ENCODE results near the gene CHRM5.

Gene CHRM5

DNA sequence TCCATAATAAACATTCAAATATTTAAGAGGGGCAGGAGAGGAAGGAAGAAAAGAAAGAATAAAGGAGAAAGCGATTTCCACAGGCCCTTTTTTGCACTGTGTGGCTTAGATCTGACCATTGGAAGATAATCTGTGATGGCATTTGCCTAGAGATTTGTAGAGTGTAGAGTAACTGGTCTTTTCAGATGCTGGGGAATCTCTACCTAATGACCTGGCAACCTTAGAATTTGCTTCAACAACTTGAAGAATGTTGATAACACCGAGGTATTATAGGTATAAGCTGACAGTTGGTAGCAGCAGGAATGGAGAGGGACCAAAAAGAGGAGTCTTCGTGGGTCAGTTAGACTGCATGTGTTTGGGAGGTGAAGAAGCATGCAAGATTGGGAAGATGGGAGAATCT is 91.6 kb downstream of the CHRM5 start:
- Histone ChIP-seq H3K9me3 (no peaks in the 10 kb centered on the region), H3K36me3 (replicated peaks) (no peaks in the 10 kb centered on the region), H3K4me1 (no peaks in the 10 kb centered on the region), H3K27me3 (ENCODE audit: low read depth) (no peaks in the 10 kb centered on the region), H3K4me3 (no peak overlapping the region)
- DNase-seq (ENCODE audit: low spot score in 2 of 2) = no peak
- in situ Hi-C loops (cut with MboI; ENCODE audit: low sequenced_read_pairs) = loop anchor here (25.0 kb wide), 2 partner anchors 527 to 852 kb away; partner anchors contain the start of gene GOLGA8B

DNA sequence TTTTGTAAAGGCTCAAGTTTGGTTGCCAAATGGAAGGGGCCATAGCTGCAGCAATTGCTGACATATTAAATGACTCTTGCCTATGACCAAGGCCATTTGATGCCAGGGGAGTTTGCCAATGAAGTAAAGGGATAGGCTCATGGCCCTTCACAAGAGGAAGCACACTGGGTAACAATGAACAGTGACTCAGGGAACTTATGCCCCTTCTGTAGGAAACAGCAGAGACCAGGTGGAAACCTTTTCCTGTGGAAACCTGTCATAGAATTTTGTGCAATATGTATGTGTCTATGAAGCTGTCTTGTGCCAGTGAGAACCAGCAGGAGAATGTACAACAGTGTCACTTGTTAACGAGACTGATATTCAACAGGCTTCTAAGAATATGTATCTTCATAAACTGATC is 96.1 kb downstream of the CHRM5 start:
- in situ Hi-C loops (cut with MboI; ENCODE audit: low sequenced_read_pairs) = loop anchor here (25.0 kb wide), 2 partner anchors 523 to 848 kb away; partner anchors contain the start of gene GOLGA8B

DNA sequence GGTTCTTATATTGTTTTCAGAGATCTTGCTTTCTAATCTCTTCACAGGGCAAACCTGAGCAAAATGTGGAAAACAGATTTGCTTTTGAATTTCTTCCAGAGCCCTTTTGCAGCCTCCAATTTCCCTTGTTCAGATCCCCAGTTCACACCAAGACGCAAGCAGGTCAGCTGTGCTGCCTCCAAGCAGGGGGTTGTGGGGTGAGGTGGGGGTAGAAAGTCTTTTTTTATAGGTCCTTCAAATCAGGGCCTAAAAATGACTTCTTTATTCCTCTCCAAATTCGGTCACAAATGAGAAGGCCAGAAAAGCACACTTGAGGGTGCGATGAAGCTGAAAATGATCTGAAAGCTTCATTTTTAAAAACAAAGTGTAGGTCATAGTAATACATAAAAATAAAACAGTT is 97.0 kb downstream of the CHRM5 start:
- in situ Hi-C loops (cut with MboI; ENCODE audit: low sequenced_read_pairs) = loop anchor here (25.0 kb wide), 2 partner anchors 522 to 847 kb away; partner anchors contain the start of gene GOLGA8B
- DNase-seq (ENCODE audit: low spot score in 2 of 2) = no peak
- no peak overlapping the region for H3K4me3 ChIP-seq

More for the DNA sequence above, 96.1 kb downstream of the CHRM5 start:
- Histone ChIP-seq H3K4me1 (no peaks in the 10 kb centered on the region), H3K36me3 (replicated peaks) (no peaks in the 10 kb centered on the region), H3K4me3 (no peak overlapping the region), H3K9me3 (no peaks in the 10 kb centered on the region), H3K27me3 (ENCODE audit: low read depth) (no peaks in the 10 kb centered on the region)
- DNase-seq (ENCODE audit: low spot score in 2 of 2) = no peak

DNA sequence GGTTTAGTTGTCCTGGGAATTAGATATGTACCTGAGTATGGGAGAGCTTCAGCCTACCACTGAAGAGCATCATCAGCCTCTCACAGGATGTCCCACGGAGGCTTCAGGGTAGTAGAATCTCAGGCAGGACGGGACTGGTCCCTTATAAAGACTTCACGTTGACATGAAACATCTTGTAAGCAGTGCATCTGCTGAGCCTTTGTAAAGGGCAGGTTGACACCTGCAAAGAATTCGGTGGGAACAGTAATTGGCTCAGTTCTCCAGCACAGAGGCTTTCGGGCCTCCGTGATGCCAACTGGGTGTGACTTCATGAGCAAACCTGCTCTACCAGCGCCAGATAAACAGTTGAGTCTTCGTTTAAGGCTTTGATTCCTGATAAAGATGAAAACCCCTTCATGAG is 97.6 kb downstream of the CHRM5 start:
- no peak for DNase-seq (ENCODE audit: low spot score in 2 of 2)
- H3K36me3 ChIP-seq (replicated peaks) = no peaks in the 10 kb centered on the region
- no peaks in the 10 kb centered on the region for H3K27me3 ChIP-seq (ENCODE audit: low read depth)
- no peaks in the 10 kb centered on the region for H3K4me1 ChIP-seq
- no peak overlapping the region for H3K4me3 ChIP-seq
- in situ Hi-C loops (cut with MboI; ENCODE audit: low sequenced_read_pairs) = loop anchor here (25.0 kb wide), 2 partner anchors 521 to 846 kb away; partner anchors contain the start of gene GOLGA8B
- H3K9me3 ChIP-seq = no peaks in the 10 kb centered on the region

More for the DNA sequence above, 97.0 kb downstream of the CHRM5 start:
- Histone ChIP-seq H3K9me3 (no peaks in the 10 kb centered on the region), H3K36me3 (replicated peaks) (no peaks in the 10 kb centered on the region), H3K27me3 (ENCODE audit: low read depth) (no peaks in the 10 kb centered on the region), H3K4me1 (no peaks in the 10 kb centered on the region)

DNA sequence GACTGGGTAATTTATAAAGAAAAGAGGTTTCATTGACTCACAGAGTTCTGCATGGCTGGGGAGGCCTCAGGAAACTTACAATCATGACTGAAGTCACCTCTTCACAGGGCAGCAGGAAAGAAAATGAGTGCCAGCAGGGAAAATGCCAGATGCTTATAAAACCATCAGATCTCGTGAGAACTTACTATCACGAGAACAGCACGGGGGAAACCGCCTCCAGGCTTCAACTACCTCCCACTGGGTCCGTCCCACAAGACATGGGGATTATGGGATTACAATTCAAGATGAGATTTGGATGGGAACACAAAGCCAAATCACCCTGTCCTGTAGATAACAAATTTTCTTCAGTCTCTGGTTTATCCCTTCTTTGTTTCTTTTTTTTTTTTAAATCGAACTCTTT is 101.7 kb downstream of the CHRM5 start:
- DNase-seq (ENCODE audit: low spot score in 2 of 2) = peak in 1 of 2 experiments; percentile 26
- in situ Hi-C loops (cut with MboI; ENCODE audit: low sequenced_read_pairs) = loop anchor here (25.0 kb wide), 2 partner anchors 517 to 842 kb away; partner anchors contain the start of gene GOLGA8B
- no peak overlapping the region for H3K4me3 ChIP-seq

DNA sequence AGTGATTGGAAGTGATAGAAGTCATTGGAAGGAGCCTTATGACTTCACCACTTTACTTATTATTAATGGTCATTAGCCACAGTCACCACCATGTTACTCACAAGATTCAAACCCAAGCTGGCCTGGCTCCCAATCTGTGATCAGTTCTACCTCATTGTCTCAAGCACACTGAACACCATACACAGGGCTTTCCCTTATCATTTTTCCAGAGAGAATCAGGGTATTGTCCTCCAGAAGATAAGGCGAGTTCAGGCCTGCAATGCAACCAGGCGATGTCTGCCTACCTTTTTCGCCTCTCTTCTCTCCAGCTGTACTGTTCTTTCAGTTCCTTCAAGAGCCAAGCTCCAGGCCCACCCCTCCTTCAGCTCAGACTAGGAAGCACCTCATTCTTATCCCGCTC is 108.5 kb downstream of the CHRM5 start:
- no peaks in the 10 kb centered on the region for H3K9me3 ChIP-seq
- H3K4me3 ChIP-seq = no peak overlapping the region
- no peaks in the 10 kb centered on the region for H3K36me3 ChIP-seq (replicated peaks)
- no peaks in the 10 kb centered on the region for H3K4me1 ChIP-seq
- in situ Hi-C loops (cut with MboI; ENCODE audit: low sequenced_read_pairs) = no loop called here
- H3K27me3 ChIP-seq (ENCODE audit: low read depth) = no peaks in the 10 kb centered on the region
- no peak for DNase-seq (ENCODE audit: low spot score in 2 of 2)

More for the DNA sequence above, 101.7 kb downstream of the CHRM5 start:
- Histone ChIP-seq H3K9me3 (no peaks in the 10 kb centered on the region), H3K4me1 (no peaks in the 10 kb centered on the region), H3K27me3 (ENCODE audit: low read depth) (no peaks in the 10 kb centered on the region), H3K36me3 (replicated peaks) (no peaks in the 10 kb centered on the region)

DNA sequence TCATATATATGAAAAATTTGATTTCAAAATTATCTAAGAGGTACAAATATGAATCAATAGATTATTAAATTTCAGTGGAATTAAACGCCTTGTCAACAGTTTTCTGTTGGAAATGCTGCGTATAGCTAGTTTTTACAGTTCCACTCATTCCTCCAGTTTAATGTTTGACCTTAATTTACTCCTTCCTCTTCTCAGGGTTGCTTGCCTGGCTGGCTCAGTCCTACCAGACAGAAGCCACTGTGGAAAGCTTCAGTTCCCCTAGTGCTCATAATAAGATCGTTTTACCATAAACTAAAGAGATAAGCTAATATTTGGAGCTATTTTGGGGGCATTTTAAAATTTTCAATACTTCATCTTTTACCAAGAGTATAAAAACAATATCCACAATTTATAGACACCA is 110.6 kb downstream of the CHRM5 start:
- Histone ChIP-seq H3K4me3 (no peak overlapping the region), H3K36me3 (replicated peaks) (peaks cover under 1% of the 10 kb centered on the region), H3K27me3 (ENCODE audit: low read depth) (no peaks in the 10 kb centered on the region), H3K4me1 (no peaks in the 10 kb centered on the region), H3K9me3 (no peaks in the 10 kb centered on the region)
- in situ Hi-C loops (cut with MboI; ENCODE audit: low sequenced_read_pairs) = no loop called here
- DNase-seq (ENCODE audit: low spot score in 2 of 2) = no peak

DNA sequence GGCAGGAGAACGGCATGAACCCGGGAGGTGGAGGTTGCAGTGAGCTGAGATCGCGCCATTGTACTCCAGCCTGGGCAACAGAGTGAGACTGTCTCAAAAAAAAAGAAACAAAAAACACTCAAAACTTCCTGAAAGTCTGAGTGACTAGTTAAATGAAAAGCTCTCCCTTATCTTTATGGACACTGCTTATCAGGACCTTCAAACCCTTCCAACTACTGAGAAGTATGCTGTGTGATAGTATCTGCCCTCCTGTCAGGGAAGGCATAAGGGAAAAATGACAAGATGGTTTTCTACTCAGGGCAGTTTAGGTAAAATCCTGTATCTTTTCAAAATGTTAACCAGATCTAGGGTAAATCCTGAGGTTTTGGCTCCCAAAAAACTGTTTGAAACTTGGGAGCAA is 111.6 kb downstream of the CHRM5 start:
- H3K9me3 ChIP-seq = no peaks in the 10 kb centered on the region
- H3K4me3 ChIP-seq = no peak overlapping the region
- H3K27me3 ChIP-seq (ENCODE audit: low read depth) = no peaks in the 10 kb centered on the region
- no peak for DNase-seq (ENCODE audit: low spot score in 2 of 2)
- H3K4me1 ChIP-seq = no peaks in the 10 kb centered on the region
- H3K36me3 ChIP-seq (replicated peaks) = peaks cover 6% of the 10 kb centered on the region
- in situ Hi-C loops (cut with MboI; ENCODE audit: low sequenced_read_pairs) = no loop called here

DNA sequence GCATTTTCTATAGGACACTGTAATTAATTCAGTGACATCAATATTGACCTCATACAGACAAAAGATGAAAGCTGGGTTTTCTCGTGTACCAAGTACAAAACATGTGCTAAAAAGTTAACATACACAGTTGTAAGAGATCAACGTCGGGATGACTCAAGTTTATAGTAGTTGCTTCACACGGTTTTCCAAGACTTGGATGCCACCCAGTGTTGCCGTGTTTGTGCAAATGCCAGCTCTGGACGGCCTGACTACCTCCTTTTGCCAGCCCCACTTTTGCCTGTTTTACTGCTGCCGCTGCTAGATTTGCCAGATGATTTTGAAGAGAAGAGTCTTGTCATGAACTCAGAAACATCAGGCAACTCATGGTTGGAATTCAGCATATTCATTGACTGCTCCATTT is 115.8 kb downstream of the CHRM5 start:
- Histone ChIP-seq H3K4me1 (no peaks in the 10 kb centered on the region), H3K4me3 (no peak overlapping the region), H3K36me3 (replicated peaks) (peaks cover 29% of the 10 kb centered on the region), H3K9me3 (no peaks in the 10 kb centered on the region), H3K27me3 (ENCODE audit: low read depth) (no peaks in the 10 kb centered on the region)
- no peak for DNase-seq (ENCODE audit: low spot score in 2 of 2)
- in situ Hi-C loops (cut with MboI; ENCODE audit: low sequenced_read_pairs) = no loop called here

DNA sequence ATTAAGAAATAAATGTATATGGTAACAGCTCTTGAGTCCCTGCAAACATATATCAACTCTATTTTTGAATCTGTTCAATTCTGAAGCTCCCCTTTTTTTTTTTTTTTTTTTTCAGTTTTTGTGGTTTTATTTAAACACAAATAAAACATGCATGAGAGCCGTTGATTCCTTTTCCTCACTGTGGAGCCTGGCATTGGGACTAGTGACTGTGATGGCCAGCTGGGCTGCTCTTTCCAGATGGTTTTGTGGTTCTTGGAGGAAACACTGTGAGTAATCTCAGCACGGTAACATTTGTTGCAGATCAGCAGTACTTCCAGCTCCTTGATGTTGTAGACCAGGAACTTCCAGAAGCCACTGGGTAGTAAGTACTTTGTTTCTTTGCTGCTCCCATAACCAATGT is 117.4 kb downstream of the CHRM5 start:
- no peaks in the 10 kb centered on the region for H3K27me3 ChIP-seq (ENCODE audit: low read depth)
- H3K4me1 ChIP-seq = no peaks in the 10 kb centered on the region
- no peak overlapping the region for H3K4me3 ChIP-seq
- DNase-seq (ENCODE audit: low spot score in 2 of 2) = no peak
- H3K36me3 ChIP-seq (replicated peaks) = peaks cover 39% of the 10 kb centered on the region
- in situ Hi-C loops (cut with MboI; ENCODE audit: low sequenced_read_pairs) = no loop called here
- H3K9me3 ChIP-seq = no peaks in the 10 kb centered on the region

DNA sequence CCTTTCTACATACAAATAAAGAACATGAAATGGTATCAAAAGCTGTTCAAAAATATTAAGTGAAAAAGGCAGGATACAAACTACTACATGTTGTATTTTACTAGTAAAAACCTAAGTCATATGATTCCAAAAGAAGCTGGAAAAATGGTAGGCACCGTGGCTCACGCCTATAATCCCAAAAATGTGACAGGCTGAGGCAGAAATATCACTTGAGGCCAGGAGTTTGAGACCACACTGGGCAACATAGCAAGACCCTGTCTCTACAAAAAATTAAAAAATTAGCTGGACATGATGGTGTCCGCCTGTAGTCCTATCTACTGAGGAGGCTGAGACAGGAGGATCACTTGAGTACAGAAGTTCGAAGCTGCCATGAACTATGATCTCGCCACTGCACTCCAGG is 131.6 kb downstream of the CHRM5 start:
- Histone ChIP-seq H3K36me3 (replicated peaks) (peaks cover 6% of the 10 kb centered on the region), H3K9me3 (peaks cover 2% of the 10 kb centered on the region), H3K27me3 (ENCODE audit: low read depth) (no peaks in the 10 kb centered on the region), H3K4me1 (peaks cover 10% of the 10 kb centered on the region), H3K4me3 (no peak overlapping the region; the same call in 1 of the 2 replicates)
- in situ Hi-C loops (cut with MboI; ENCODE audit: low sequenced_read_pairs) = loop anchor here (10.0 kb wide), 2 partner anchors 125 to 265 kb away; partner anchors contain the start of genes EMC4 and LPCAT4
- no peak for DNase-seq (ENCODE audit: low spot score in 2 of 2)

DNA sequence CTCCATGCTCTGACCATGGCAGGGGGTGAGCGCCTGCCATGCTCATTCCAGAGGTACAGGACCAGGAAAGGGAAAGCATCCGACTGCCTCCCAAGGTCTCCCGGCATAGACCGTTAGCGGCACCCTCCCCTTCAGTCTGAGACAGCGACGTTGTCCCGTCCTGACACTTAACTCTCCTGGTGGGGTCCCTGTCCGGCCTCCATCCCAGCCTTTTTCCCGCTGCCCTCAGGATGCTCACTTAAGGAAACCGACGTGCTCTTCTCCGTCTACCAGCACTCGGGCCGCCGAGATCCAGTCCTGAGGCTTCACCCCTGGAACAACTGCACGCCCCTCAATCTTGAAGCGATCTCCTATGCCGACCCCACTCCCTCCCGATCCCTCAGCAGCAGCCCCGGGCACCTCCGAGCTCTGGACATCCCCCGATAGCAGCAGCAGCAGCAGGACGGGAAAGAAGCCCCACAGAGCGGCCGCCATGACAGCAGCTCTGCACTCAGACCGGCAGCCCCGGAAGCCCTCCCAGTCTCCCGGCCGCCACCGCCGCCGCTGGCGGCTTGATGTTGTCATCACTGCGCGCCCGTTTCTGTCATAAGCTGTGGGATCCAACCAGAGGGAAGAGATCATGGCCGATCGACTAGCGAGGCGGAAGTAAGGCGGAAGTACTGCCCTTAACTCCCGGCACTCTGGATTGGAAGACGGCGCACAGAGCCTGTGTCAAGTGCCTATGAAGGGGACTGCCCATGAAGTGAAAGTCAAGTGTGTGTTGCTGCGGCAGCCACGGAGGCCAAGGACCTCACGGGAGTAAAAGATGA is 133.3 kb downstream of the CHRM5 start, which contains the start of the genes EMC7 and PGBD4:
EMC7 (minus strand) TSS at position 497 of the 809 bp plus-strand sequence; CDS start at position 474, 23 bp downstream.
PGBD4 (plus strand) TSS at position 718 of the 809 bp plus-strand sequence. CDS start 449 bp downstream, outside the sequence.
- H3K4me1 ChIP-seq = peaks cover 10% of the 10 kb centered on the region
- peak within 1 kb of the TSS; percentile 88 for H3K4me3 ChIP-seq
- in situ Hi-C loops (cut with MboI; ENCODE audit: low sequenced_read_pairs) = loop anchor here (10.0 kb wide), 2 partner anchors 123 to 263 kb away; partner anchors contain the start of genes EMC4 and LPCAT4
- peaks cover 2% of the 10 kb centered on the region for H3K9me3 ChIP-seq
- DNase-seq (ENCODE audit: low spot score in 2 of 2) = peak; percentile 97
- H3K36me3 ChIP-seq (replicated peaks) = no peaks in the 10 kb centered on the region; the same call in 1 of the 2 replicates
- no peaks in the 10 kb centered on the region for H3K27me3 ChIP-seq (ENCODE audit: low read depth)

DNA sequence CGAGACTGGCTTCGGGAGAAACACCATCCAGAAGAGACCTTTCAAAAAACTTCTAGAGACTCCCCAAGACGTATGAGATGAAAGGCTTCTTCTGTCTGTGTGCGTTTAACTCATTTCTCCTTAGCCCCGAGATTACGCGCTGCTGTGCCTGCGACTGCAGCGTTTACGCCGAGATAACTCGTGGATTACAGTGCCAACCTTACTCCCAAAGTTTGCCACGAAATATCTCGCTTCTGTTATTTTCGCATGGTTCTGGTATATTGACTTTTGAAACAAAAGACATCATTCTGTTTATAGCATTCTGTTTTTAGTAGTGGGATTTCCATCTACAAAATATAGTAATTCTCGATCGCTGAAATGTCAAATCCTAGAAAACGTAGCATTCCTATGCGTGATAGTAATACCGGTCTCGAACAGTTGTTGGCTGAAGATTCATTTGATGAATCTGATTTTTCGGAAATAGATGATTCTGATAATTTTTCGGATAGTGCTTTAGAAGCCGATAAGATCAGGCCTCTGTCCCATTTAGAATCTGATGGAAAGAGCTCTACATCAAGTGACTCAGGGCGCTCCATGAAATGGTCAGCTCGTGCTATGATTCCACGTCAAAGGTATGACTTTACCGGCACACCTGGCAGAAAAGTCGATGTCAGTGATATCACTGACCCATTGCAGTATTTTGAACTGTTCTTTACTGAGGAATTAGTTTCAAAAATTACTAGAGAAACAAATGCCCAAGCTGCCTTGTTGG is 134.1 kb downstream of the CHRM5 start:
- peaks cover 10% of the 10 kb centered on the region for H3K4me1 ChIP-seq
- no peaks in the 10 kb centered on the region for H3K27me3 ChIP-seq (ENCODE audit: low read depth)
- no peak for DNase-seq (ENCODE audit: low spot score in 2 of 2)
- H3K9me3 ChIP-seq = peaks cover 2% of the 10 kb centered on the region
- in situ Hi-C loops (cut with MboI; ENCODE audit: low sequenced_read_pairs) = loop anchor here (10.0 kb wide), 2 partner anchors 122 to 262 kb away; partner anchors contain the start of genes EMC4 and LPCAT4
- H3K36me3 ChIP-seq (replicated peaks) = no peaks in the 10 kb centered on the region; the same call in 1 of the 2 replicates
- peak overlapping the region; percentile 88 for H3K4me3 ChIP-seq
